ENCODE results near the gene DAPK3. TPM values are rescaled to one million over a fixed set of nuclear protein-coding genes. Genes with fewer than 3 reads are reported as not detected.
"Not testable (repeated sequence)": the region's sequence is repeated elsewhere in the genome, so short reads cannot be mapped to it uniquely, and the experiment has no call there.

DAPK3 gene
- total and polyA plus RNA-seq, 4 donors = 61.9 to 93.9 (median 79.4) TPM

GRCh38 chr19:3998667-3999412 lies 27.9 kb upstream of the DAPK3 start:
- H3K4me3 ChIP-seq; H3K4me1 ChIP-seq (ENCODE audit: control insufficient read depth in 5 of 5, insufficient read depth in 5 of 5, low read length in 5 of 5); H3K27ac ChIP-seq (ENCODE audit: low read depth in 1 of 2, low read length in 1 of 2); H3K36me3 ChIP-seq (ENCODE audit: control insufficient read depth in 4 of 4, insufficient read depth in 4 of 4, low read length in 4 of 4); H3K9ac ChIP-seq (ENCODE audit: insufficient read depth in 1 of 2, low read length in 2 of 2); H3K9me3 ChIP-seq (ENCODE audit: control insufficient read depth in 4 of 4, insufficient read depth in 3 of 4, low read length in 3 of 4); ATAC-seq (ENCODE audit: insufficient read depth, low FRiP score); H3K27me3 ChIP-seq (ENCODE audit: control insufficient read depth in 3 of 3, insufficient read depth in 3 of 3, low read length in 2 of 3); DNase-seq: not testable (repeated sequence)
- WGBS, 2 donors = 82 to 90% methylated on average over 29 of the region's 29 CpGs

DNA sequence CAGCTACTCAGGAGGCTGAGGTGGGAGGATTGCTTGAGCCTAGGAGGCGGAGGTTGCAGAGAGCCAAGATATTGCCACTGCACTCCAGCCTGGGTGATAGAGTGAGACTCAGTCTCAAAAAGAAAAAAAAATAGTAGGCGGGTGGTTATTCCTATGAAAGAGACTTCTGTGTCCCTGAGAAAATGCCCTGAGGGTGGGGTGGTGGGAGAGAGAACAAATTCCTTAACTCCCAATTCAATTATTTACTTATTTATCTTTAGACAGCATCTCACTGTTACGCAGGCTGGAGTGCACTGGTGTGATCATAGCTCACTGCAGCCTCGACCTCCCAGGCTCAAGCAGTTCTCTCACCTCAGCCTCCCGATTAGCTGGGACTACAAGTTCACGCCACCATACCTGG lies 24.7 kb upstream of the DAPK3 start:
- DNase-seq (no peak), ATAC-seq (ENCODE audit: insufficient read depth, low FRiP score) (no peak)
- H3K27ac ChIP-seq (ENCODE audit: low read depth in 1 of 2, low read length in 1 of 2) = no peak overlapping the region
- H3K4me1 ChIP-seq (ENCODE audit: control insufficient read depth in 5 of 5, insufficient read depth in 5 of 5, low read length in 5 of 5) = no peaks in the 10 kb centered on the region
- no peak overlapping the region for H3K4me3 ChIP-seq
- no peak overlapping the region for H3K9ac ChIP-seq (ENCODE audit: insufficient read depth in 1 of 2, low read length in 2 of 2)
- TF ChIP-seq, protein P1, sequence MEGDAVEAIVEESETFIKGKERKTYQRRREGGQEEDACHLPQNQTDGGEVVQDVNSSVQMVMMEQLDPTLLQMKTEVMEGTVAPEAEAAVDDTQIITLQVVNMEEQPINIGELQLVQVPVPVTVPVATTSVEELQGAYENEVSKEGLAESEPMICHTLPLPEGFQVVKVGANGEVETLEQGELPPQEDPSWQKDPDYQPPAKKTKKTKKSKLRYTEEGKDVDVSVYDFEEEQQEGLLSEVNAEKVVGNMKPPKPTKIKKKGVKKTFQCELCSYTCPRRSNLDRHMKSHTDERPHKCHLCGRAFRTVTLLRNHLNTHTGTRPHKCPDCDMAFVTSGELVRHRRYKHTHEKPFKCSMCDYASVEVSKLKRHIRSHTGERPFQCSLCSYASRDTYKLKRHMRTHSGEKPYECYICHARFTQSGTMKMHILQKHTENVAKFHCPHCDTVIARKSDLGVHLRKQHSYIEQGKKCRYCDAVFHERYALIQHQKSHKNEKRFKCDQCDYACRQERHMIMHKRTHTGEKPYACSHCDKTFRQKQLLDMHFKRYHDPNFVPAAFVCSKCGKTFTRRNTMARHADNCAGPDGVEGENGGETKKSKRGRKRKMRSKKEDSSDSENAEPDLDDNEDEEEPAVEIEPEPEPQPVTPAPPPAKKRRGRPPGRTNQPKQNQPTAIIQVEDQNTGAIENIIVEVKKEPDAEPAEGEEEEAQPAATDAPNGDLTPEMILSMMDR (IDR thresholded peaks at IDR 0.05; ENCODE audit: control extremely low read depth, extremely low read depth) = no peak
- H3K36me3 ChIP-seq (ENCODE audit: control insufficient read depth in 4 of 4, insufficient read depth in 4 of 4, low read length in 4 of 4) = no peaks in the 10 kb centered on the region
- no peaks in the 10 kb centered on the region for H3K9me3 ChIP-seq (ENCODE audit: control insufficient read depth in 4 of 4, insufficient read depth in 3 of 4, low read length in 3 of 4)
- 85 to 91% methylated on average over 6 of the region's 6 CpGs for WGBS, 2 donors
- no peaks in the 10 kb centered on the region for H3K27me3 ChIP-seq (ENCODE audit: control insufficient read depth in 3 of 3, insufficient read depth in 3 of 3, low read length in 2 of 3)

GRCh38 chr19:3990815-3991117 lies 19.9 kb upstream of the DAPK3 start:
- no peak for DNase-seq
- TF ChIP-seq, protein P1 (IDR thresholded peaks at IDR 0.05; ENCODE audit: control extremely low read depth, extremely low read depth) = no peak
- Histone ChIP-seq H3K9ac (ENCODE audit: insufficient read depth in 1 of 2, low read length in 2 of 2) (no peak overlapping the region), H3K27me3 (ENCODE audit: control insufficient read depth in 3 of 3, insufficient read depth in 3 of 3, low read length in 2 of 3) (peaks cover 0 to 2% (median 0%) of the 10 kb centered on the region in 3 donors), H3K9me3 (ENCODE audit: control insufficient read depth in 4 of 4, insufficient read depth in 3 of 4, low read length in 3 of 4) (no peaks in the 10 kb centered on the region), H3K4me3 (no peak overlapping the region), H3K27ac (ENCODE audit: low read depth in 1 of 2, low read length in 1 of 2) (no peak overlapping the region), H3K36me3 (ENCODE audit: control insufficient read depth in 4 of 4, insufficient read depth in 4 of 4, low read length in 4 of 4) (no peaks in the 10 kb centered on the region), H3K4me1 (ENCODE audit: control insufficient read depth in 5 of 5, insufficient read depth in 5 of 5, low read length in 5 of 5) (peaks cover 0 to 10% (median 2%) of the 10 kb centered on the region in 5 donors)
- 67 to 72% methylated on average over 3 of the region's 3 CpGs for WGBS, 2 donors
- ATAC-seq (ENCODE audit: insufficient read depth, low FRiP score) = no peak

DNA sequence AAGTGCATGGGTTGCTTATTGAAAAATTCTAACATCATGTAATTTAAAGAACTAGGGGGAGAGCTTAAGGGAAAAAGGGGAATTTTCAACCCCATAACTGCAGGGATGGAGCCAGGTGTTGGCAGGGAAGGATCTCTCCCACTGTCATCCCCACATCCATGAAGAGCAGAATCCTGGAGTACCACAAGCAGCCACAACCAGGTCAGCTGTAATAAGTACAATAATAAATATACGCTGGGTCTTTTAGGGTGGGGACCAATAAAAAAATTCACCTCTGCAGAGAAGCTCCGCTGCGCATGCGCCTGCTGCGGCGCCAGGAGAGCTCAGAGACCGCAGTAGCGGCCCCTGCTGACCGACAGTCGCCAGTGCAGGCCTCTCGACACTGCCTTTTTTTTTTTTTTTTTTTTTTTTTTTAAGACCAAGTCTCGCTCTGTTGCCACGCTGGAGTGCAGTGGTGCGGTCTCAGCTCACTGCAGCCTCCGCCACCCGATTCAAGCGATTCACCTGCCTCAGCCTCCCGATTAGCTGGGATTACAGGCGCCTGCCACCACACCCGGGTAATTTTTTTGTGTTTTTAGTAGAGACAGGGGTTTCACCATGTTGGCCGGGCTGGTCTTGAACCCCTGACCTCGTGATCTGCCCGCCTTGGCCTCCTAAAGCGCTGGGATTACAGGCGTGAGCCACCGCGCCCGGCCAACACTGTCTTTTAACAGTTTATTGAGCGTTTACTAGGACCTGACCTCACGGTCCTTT lies 16.9 kb upstream of the DAPK3 start:
- Histone ChIP-seq H3K4me3 (no peak overlapping the region), H3K9ac (ENCODE audit: insufficient read depth in 1 of 2, low read length in 2 of 2) (no peak overlapping the region), H3K36me3 (ENCODE audit: control insufficient read depth in 4 of 4, insufficient read depth in 4 of 4, low read length in 4 of 4) (peaks cover 0 to 21% (median 10%) of the 10 kb centered on the region in 4 donors), H3K27ac (ENCODE audit: low read depth in 1 of 2, low read length in 1 of 2) (no peak overlapping the region), H3K4me1 (ENCODE audit: control insufficient read depth in 5 of 5, insufficient read depth in 5 of 5, low read length in 5 of 5) (peaks cover 0 to 25% (median 13%) of the 10 kb centered on the region in 5 donors), H3K9me3 (ENCODE audit: control insufficient read depth in 4 of 4, insufficient read depth in 3 of 4, low read length in 3 of 4) (no peaks in the 10 kb centered on the region), H3K27me3 (ENCODE audit: control insufficient read depth in 3 of 3, insufficient read depth in 3 of 3, low read length in 2 of 3) (peaks cover 0 to 2% (median 0%) of the 10 kb centered on the region in 3 donors)
- ATAC-seq (ENCODE audit: insufficient read depth, low FRiP score) (peak; percentile 35), DNase-seq (peak; percentile 87 to 88 (median 88))
- 11% methylated on average over 29 to 30 of the region's 30 CpGs for WGBS, 2 donors
- TF ChIP-seq, protein P1 (IDR thresholded peaks at IDR 0.05; ENCODE audit: control extremely low read depth, extremely low read depth) = peak; percentile 91

Data from lung (tissue), 12 donors.